Measurements from ENCODE around the gene FYN. TPM values are rescaled to one million over a fixed set of nuclear protein-coding genes. Genes with fewer than 3 reads are reported as not detected.

FYN gene
- total and polyA plus RNA-seq, 2 of the 13 experiments (the other 11 are each of a cell fraction or from before 2014, with no cell fraction given) = 15.5 to 24.6 TPM

DNA sequence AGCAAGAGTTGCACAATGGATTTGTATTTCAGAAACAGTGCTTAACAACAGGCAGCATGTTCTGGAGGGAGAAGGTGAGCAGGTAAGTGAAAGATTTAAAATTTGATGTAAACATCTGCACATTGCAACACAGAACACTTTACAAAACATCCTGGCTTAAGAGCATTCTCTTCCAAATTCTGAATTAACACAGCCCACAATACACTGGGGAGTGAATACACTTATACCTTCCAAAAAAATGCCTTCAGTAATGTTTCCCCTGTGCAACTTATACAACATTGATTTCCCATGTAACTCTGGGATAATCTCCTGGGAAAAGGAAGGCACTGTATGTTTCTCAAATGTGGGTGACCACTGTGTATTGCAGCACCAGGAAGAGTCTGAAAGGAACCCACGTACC is 127.6 kb downstream of the FYN start:
- intact Hi-C loops (cut with micrococcal nuclease; ENCODE audit: unreplicated experiment) = no loop called here
- Histone ChIP-seq H3K9ac (ENCODE audit: insufficient read depth, low read depth, low read length) (no peak overlapping the region), H4K20me1 (ENCODE audit: insufficient read depth, low read length) (no peaks in the 10 kb centered on the region), H3K79me2 (ENCODE audit: insufficient read depth, low read length) (no peaks in the 10 kb centered on the region), H2AFZ (ENCODE audit: low read length) (no peak overlapping the region), H3K27ac (ENCODE audit: extremely low read length, insufficient read depth, low read length) (no peak overlapping the region), H3K4me1 (ENCODE audit: insufficient read depth, low read length) (no peaks in the 10 kb centered on the region), H3K4me2 (ENCODE audit: low read depth, low read length) (no peak overlapping the region), H3K9me3 (ENCODE audit: low read length) (no peaks in the 10 kb centered on the region), H3K27me3 (ENCODE audit: control insufficient read depth in 1 of 2, insufficient read depth in 2 of 2, low read length in 2 of 2) (no peaks in the 10 kb centered on the region), H3K36me3 (replicated peaks in 1 of 2; ENCODE audit: control insufficient read depth in 1 of 2, insufficient read depth in 2 of 2, low read length in 2 of 2) (no peaks in the 10 kb centered on the region), H3K4me3 (replicated peaks in 1 of 3; ENCODE audit: insufficient read depth in 1 of 3, low read depth in 2 of 3, low read length in 3 of 3) (no peak overlapping the region)
- in situ Hi-C loops (cut with HindIII; ENCODE audit: extremely low pct_ligation_motif_present, low pct_unique_long_range_greater_than_20kb) = no loop called here
- 49% methylated on average over 1 of the region's 1 CpG for WGBS (ENCODE audit: low lambda C conversion rate)
- TF ChIP-seq, protein P1, sequence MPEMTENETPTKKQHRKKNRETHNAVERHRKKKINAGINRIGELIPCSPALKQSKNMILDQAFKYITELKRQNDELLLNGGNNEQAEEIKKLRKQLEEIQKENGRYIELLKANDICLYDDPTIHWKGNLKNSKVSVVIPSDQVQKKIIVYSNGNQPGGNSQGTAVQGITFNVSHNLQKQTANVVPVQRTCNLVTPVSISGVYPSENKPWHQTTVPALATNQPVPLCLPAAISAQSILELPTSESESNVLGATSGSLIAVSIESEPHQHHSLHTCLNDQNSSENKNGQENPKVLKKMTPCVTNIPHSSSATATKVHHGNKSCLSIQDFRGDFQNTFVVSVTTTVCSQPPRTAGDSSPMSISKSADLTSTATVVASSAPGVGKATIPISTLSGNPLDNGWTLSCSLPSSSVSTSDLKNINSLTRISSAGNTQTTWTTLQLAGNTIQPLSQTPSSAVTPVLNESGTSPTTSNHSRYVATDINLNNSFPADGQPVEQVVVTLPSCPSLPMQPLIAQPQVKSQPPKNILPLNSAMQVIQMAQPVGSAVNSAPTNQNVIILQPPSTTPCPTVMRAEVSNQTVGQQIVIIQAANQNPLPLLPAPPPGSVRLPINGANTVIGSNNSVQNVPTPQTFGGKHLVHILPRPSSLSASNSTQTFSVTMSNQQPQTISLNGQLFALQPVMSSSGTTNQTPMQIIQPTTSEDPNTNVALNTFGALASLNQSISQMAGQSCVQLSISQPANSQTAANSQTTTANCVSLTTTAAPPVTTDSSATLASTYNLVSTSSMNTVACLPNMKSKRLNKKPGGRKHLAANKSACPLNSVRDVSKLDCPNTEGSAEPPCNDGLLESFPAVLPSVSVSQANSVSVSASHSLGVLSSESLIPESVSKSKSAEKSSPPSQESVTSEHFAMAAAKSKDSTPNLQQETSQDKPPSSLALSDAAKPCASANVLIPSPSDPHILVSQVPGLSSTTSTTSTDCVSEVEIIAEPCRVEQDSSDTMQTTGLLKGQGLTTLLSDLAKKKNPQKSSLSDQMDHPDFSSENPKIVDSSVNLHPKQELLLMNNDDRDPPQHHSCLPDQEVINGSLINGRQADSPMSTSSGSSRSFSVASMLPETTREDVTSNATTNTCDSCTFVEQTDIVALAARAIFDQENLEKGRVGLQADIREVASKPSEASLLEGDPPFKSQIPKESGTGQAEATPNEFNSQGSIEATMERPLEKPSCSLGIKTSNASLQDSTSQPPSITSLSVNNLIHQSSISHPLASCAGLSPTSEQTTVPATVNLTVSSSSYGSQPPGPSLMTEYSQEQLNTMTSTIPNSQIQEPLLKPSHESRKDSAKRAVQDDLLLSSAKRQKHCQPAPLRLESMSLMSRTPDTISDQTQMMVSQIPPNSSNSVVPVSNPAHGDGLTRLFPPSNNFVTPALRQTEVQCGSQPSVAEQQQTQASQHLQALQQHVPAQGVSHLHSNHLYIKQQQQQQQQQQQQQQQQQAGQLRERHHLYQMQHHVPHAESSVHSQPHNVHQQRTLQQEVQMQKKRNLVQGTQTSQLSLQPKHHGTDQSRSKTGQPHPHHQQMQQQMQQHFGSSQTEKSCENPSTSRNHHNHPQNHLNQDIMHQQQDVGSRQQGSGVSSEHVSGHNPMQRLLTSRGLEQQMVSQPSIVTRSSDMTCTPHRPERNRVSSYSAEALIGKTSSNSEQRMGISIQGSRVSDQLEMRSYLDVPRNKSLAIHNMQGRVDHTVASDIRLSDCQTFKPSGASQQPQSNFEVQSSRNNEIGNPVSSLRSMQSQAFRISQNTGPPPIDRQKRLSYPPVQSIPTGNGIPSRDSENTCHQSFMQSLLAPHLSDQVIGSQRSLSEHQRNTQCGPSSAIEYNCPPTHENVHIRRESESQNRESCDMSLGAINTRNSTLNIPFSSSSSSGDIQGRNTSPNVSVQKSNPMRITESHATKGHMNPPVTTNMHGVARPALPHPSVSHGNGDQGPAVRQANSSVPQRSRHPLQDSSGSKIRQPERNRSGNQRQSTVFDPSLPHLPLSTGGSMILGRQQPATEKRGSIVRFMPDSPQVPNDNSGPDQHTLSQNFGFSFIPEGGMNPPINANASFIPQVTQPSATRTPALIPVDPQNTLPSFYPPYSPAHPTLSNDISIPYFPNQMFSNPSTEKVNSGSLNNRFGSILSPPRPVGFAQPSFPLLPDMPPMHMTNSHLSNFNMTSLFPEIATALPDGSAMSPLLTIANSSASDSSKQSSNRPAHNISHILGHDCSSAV (CRISPR knock-in tag; IDR thresholded peaks at IDR 0.05; ENCODE audit: borderline replicate concordance) = no peak
- no peak for TF ChIP-seq ZMYM4 (CRISPR knock-in tag; IDR thresholded peaks at IDR 0.05)
- BruUV-seq (replicated peaks) = no TSS peak
- FAIRE-seq (peak; percentile 28), ATAC-seq (no peak), DNase-seq (ENCODE audit: low spot score) (no peak)
- POLR2A ChIA-PET = no interaction called here
- CTCF ChIA-PET (ENCODE audit: low intra/inter-chr PET ratio, low total read pairs) = no interaction called here

All from HepG2 (cell line).